HG02852 (cell line): ENCODE data around the gene PEX11G.

Experiments
- ATAC-seq: cut with Tn5 transposase; IDR thresholded peaks from one replicate; pipeline ENCODE4 v1.9.1; 2021; ENCODE audit warnings: mild to moderate bottlenecking, moderate library complexity; ENCODE audit not compliant: unreplicated experiment

PEX11G gene

DNA sequence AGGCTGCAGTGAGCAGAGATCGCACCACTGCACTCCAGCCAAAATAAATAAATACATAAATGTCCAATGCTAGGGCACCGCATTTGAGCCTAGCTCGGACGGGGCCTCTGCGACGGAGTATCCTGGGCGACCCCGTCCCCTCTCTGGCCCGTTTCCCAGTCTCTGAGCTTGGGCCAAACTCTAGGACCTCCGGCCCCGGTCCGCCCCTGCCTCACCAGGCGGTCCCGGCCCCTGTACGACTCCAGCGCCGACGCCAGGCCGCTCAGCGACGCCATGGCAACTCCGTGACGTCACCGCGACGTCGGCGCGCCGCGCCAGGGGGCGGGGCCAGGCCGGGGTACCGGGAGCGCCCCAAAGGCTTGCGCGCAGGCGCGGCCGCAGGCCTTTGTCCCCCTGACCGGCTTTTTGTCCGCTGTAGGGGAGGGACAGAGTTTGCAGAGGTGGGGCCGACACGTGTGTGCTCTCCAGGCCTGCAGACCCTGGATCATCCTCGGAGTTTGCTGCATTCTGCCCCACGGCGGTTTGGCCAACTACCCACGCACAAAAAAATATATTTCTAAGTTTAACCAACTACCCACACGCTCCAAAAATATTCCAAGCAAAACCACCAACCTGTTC, at the start of gene PEX11G:
PEX11G (minus strand) TSS at position 300 of the 618 bp plus-strand sequence; CDS start at position 275, 25 bp downstream.
- ATAC-seq, result peak; percentile 69

DNA sequence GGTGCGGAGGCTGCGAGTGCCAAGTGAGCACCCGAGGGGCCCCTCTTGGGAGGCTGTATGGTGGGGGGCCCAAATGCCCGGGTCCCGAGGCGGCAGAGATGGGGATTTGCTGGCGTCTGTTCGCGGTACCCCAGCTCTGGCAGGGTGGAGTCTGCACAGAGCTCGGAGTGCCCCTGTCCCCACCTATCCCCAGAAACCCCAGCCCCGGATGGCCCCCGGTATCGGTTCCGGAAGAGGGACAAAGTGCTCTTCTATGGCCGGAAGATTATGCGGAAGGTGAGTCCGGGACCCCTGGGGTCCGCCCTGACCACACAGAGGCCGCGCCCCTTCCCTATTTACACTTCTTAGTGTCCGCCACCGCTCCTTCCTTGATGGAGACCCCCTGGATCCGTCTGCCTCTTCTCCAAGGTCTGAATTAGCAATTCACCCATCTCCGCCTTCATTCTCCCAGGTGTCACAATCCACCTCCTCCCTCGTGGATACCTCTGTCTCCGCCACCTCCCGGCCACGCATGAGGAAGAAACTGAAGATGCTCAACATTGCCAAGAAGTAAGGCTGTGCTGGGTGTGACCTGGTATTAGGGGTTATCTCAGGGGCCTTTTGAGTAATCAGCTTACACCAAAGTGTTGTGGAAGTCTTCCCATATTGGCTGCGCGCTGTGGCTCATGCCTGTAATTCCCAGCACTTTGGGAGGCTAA, 47.3 kb upstream of the PEX11G start:
- no peak for ATAC-seq

DNA sequence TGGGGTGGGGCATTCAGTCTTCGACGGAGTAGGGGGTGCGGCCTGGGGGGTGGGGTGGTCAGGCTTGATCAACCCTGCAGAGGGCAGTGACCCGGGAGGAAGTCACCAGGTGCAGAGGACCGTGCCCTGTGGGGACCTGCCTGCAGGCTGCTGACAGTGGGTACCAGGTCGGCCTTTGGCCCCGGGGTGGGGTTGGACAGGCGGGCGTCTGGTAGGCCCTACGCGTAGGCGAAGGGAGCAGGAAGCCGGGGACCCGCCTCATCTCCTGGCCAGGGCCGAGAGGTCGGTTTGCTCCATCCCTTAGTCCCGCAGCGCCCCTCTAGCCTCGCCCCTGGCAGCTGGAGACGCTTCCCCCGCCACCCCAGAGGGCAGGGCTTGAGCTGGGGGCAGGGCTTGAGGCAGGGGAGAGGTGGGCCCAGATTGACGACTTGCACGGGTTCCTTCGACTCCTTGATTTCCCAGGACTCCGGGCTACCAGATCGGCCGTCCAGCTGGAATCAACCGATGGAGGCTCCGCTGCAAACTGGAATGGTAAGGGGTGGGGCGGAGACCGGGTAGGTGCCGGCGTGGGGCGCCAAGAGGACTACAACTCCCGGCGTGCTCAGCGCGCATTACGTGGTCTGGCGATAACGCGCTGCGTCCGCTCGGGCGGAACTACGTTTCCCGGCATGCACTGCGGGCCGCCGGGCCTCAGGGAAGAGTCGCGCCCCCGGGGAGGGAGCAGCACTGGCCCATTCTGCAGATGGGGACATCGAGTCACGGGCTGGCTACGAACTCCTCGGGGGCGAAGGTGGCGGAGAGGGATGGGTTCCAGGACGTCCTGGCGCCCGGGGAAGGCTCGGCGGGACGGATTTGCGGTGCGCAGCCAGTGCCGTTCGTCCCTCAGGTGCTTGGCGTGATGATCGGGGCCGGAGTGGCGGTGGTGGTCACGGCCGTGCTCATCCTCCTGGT, 46.5 kb upstream of the PEX11G start, which contains the start of gene PNPLA6:
PNPLA6 (plus strand) TSS at position 671 of the 951 bp plus-strand sequence; CDS start at position 743, 72 bp downstream.
- ATAC-seq, result peak; percentile 62

DNA sequence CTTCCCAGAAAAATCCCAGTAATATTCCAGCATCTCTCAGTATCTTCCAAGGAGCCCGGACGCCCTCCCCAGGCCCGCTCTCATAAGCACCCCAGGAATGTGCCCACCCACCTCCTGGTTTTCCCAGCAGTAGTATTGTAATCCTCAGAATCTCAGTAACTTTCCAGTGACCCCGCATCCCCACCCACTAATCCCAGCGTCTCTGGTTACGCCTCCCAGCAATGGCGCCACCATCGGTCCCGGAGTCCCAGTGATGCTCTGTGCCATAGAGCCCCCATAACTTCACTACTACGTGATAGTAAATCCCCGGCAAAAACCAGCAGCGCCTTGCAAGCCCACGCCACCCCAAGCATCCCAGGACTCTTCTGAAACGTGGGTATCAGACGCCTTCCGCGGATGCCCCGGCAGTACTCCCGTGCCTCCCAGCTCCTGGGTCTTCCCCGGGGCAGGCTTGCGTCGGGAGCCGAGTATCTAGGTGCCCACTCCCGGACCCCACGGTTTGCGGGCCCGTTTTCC, 45.8 kb upstream of the PEX11G start:
- peak; percentile 8 for ATAC-seq

DNA sequence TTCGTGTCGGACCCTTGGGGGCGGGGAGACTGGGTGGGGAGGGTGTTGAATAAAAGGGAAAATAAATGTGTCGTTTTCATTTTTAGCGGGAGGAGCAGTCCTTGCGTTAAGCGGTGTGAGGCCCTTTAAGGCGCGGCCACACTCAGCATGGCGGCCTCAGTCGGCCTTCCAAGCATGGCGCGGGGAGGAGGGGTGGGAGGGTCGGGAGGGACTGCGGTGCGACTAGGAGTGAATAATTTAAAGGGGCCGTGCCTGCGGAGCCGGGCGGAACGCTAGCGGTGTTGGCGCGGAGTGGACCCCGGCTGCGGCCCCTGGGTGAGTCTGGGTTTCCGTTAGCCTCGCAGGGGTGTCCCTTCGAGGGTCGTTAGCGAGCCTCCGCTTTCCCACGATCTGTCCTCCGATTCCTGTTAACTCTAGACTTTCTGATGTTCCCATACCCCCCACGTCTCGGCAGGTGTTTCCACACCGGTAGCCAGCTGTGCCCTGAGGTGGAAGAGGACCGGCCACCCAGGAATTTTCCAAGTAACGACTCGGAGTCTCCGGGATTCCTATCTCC, 45.2 kb upstream of the PEX11G start:
- ATAC-seq, result no peak

DNA sequence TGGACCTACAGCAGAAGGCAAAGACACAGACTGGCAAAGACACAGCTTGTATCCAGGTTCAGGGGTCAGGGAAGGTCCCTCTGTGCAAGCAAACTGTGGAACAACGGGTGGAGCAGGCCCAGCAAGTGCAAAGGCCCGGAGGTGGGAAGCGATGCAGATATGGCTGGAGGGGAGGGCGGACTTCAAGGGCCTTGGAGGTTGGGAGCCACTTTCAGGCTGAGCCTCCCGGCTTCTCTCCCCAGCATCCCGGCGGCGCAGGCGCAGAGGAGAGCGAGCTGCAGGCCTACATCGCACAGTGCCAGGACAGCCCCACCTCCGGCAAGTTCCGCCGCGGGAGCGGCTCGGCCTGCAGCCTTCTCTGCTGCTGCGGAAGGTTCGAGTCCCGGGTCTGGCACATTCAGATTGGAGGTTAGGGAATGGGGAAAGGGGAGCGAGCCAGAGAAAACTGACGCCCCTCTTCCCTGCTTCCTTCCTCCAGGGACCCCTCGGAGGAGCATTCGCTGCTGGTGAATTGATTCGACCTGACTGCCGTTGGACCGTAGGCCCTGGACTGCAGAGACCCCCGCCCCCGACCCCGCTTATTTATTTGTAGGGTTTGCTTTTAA, 44.5 kb upstream of the PEX11G start:
- no peak for ATAC-seq

DNA sequence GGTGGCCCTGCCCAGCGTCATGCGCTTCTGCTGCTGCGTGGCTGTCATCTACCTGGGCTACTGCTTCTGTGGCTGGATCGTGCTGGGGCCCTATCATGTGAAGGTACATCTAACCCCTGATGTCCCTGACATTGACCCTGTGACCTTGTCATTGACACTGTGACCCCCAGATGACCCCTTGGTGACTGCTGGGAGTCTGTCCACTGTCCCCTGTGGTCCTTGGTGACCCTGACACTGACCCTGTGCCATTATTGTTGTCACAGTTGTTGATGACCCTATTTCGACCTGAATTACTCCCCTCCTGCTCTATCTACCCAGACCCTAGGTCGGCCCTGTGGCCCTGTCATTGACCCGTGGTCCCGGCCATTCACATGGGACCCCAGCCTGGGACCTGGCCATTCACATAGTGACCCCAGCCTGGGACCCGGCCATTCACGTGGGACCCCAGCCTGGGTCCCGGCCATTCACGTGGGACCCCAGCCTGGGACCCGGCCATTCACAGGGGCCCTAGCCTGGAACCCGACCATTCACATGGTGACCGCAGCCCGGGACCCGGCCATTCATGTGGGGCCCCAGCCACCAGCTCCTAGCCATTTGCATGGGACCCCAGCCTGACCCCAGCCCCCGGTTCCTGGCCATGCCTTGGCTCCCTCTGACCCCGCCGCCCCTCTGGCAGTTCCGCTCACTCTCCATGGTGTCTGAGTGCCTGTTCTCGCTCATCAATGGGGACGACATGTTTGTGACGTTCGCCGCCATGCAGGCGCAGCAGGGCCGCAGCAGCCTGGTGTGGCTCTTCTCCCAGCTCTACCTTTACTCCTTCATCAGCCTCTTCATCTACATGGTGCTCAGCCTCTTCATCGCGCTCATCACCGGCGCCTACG, 41.0 kb upstream of the PEX11G start:
- ATAC-seq, result no peak

DNA sequence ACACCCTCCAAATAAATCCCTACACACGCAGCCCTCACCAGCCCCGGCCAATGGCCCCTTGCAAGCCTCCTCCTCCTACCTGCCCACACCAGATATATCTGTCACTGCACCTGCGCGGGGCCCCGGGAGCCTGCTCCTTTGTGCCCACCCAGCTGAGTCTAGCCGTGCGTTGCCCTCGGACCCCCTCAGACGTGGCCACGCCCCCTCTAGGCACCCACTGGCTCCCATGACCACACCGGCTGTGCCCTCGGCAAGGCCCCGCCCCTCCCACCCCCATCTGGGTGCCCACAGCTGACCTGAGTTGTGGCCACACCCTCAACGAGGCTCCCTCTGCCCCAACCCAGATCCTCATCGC, 40.4 kb upstream of the PEX11G start:
- no peak for ATAC-seq

DNA sequence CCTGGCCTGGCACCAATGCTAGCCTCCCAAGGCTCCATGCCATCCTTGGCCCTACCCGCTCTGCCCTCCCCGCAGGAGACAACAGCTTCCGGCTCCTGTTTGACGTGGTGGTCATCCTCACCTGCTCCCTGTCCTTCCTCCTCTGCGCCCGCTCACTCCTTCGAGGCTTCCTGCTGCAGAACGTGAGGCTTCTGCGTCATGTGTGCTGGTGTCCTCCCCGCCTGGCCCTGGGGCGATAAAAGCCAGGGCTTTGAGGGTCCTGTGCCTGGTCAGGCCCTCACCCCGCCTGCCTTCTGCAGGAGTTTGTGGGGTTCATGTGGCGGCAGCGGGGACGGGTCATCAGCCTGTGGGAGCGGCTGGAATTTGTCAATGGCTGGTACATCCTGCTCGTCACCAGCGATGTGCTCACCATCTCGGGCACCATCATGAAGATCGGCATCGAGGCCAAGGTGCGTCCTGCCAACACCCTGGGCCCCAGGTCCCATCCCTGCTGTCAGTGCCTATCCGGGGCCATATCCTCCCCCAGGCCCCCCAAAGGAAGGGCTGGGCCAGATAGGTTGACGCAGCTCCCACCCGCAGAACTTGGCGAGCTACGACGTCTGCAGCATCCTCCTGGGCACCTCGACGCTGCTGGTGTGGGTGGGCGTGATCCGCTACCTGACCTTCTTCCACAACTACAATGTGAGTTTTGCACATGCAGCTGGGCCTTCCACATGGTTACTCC, 39.8 kb upstream of the PEX11G start:
- ATAC-seq, result no peak

DNA sequence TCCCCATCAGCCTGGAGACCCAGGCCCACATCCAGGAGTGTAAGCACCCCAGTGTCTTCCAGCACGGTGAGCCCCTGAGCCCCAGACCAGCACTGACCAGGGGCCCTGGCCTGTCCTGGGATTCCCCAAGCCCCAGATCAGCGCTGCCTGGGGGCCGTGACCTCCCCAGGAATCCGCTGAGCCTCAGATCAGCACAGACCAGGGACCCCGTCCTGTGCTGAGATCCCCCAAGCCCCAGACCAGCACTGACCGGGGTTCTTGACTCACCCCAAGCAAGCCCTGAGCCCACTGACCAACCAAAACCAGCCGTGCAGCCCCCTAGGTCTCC, 39.3 kb upstream of the PEX11G start:
- no peak for ATAC-seq

DNA sequence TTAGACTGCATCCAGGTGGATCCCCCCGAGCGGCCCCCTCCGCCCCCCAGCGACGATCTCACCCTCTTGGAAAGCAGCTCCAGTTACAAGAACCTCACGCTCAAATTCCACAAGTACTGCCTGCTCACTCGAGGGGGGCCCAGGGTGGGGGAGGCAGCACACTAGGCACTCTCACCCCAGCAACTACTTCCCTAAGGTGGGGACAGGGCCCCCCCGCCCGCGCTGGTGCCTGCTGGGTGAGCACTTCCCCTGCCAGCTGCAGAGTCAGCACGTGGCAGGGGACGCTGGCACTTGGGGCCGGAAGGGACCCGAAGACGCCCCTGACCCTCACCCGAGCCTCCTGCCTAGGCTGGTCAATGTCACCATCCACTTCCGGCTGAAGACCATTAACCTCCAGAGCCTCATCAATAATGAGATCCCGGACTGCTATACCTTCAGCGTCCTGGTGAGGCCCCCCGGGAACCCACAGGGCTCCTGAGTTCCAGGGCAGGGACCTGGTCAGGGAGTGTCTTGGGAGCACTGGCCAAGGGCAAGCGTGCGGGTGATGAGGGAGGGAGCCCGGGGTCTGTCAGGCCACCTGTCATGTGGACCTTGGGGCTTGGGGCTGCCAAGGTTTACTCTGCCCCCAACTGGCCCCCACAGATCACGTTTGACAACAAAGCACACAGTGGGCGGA, 38.8 kb upstream of the PEX11G start:
- no peak for ATAC-seq

DNA sequence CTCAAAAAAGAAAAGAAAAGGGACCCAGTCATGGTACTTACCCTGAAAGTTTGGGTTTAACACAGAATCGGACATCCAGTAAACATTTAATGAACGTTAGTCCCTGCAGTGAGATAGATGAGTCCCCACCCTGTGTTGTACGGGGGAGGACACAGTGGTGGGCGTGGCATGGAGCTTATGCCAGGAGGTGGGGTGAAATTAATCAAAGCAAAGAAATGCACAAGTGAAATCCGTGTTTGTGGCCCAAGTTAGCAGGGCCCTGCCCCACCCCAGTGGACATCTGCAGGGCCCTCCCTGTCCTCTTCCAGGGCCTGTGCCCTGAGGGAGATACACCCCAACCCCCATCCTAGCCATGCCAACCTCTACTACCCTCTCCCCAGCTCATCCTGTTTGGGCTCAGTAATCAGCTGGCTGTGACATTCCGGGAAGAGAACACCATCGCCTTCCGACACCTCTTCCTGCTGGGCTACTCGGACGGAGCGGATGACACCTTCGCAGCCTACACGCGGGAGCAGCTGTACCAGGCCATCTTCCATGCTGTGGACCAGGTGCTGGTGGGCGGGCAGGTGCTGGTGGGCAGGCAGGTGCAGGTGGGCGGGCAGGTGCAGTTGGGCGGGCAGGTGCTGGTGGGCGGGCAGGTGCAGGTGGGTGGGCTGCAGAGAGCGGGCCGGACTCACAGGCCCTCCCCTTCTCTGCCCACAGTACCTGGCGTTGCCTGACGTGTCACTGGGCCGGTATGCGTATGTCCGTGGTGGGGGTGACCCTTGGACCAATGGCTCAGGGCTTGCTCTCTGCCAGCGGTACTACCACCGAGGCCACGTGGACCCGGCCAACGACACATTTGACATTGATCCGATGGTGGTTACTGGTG, 37.5 kb upstream of the PEX11G start:
- no peak for ATAC-seq

DNA sequence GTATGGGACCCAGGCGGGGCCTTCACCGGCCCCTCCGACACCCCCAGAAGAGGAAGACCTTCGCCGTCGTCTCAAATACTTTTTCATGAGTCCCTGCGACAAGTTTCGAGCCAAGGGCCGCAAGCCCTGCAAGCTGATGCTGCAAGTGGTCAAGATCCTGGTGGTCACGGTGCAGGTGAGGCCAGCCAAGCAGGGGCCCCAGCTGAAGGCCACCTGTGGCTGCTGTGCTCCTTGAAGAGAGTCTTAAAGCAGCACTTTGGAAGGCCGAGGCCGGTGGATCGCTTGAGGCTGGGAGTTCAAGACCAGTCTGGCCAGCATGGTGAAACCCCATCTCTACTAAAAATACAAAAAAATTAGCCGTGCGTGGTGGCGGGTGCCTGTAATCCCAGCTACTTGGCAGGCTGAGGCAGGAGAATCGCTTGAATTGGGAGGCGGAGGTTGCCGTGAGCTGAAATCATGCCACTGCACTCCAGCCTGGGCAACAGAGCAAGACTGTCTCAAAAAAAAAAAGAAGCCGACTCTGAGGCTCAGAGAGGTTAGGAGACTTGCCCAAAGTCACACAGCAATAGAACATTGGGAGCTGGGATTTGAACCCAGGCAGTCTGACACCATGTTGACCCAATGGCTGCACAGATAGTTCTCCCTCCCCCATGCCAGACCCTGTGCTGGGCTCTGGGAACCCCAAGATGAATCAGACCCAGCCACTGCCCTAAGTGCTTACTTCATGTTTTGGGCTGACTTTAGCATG, 36.3 kb upstream of the PEX11G start:
- no peak for ATAC-seq

DNA sequence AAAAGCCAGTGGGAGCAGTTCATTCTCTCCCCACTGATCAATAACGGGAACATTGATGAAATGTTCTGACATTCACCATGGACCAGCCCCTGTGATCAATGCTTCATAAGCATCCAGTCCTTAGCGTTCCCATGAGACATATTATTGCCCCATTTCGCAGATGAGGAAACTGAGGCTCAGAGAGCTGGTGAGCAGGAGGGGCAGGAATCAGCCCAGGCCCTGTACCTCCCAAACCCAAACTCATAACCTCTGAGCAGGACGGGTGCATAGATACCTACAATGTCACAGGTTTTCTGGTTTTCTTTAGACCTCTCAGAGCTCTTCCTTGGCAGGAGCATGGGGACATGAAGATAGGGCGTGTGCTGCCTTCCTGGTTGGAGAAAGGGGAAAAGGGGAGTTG, 35.7 kb upstream of the PEX11G start:
- no peak for ATAC-seq

DNA sequence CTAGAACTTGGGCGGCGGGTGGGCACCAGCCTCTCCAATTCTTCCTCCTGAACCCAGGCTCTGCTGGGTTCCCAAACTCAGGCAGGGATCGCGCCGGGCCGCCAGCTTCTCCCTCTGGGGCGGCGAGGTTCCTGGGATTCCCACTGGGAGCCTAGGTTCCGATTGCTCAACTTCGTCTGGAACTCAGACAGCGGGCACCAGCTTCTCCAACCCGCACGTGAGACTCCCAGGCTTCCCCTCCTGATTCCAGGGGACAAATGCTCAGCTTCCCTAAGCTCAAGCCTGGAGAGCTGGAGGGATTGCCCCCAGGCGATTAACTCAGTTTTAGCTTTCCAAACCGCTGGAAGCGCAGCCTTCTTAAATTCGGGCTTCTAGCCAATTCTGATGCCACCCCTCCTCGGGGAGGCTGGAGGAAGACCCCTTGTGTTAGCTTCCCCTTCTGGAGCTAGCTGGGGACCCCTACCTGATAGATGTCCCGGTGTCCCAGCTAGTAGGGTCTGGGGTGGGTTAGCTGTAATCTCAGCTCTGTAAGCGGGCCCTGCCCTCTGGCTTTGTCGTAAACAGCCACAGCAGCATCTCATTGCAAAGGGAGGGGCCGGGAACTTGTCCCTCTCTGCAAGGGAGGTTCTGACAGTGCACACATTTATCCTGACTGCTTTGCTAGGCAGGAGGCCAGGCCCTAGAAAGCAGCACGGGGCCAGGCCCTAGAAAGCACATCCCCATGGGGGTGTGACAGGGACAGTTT, 34.3 kb upstream of the PEX11G start:
- peak; percentile 12 for ATAC-seq
